K562 (cell line): ENCODE data around the gene OPA3. TPM values are rescaled to one million over a fixed set of nuclear protein-coding genes. Genes with fewer than 3 reads are reported as not detected.

Experiments used
- ARNT ChIP-seq, 2 experiments: fragments of 450-650 bp; IDR thresholded peaks; 2 replicates each; pipeline ENCODE4 v1.6.1; 2016; ENCODE audit warnings: mild to moderate bottlenecking in 1 of 2
- BRF1 ChIP-seq: IDR thresholded peaks from 3 replicates; pipeline ENCODE4 v1.6.1; 2011; ENCODE audit warnings: borderline replicate concordance, mild to moderate bottlenecking; ENCODE audit not compliant: insufficient read length; ENCODE audit errors: extremely low read depth
- CBFA2T2 ChIP-seq: fragments of 450-650 bp; conservative IDR thresholded peaks from 2 replicates; pipeline ENCODE4 v1.6.1; 2017; ENCODE audit warnings: mild to moderate bottlenecking
- DLX4 ChIP-seq: fragments of 250-450 bp; sonication (Bioruptor Pico); IDR thresholded peaks from 2 replicates; pipeline ENCODE4 v1.6.1; 2021; ENCODE audit warnings: mild to moderate bottlenecking
- E4F1 ChIP-seq: fragments of 250-450 bp; sonication (Bioruptor Pico); IDR thresholded peaks from 2 replicates; pipeline ENCODE4 v1.5.0; 2021; ENCODE audit warnings: mild to moderate bottlenecking, borderline replicate concordance
- HDAC6 ChIP-seq: IDR thresholded peaks from 2 replicates; pipeline ENCODE4 v1.6.1; 2012; ENCODE audit warnings: low read depth, mild to moderate bottlenecking, control low read depth, inconsistent platforms, low read length, moderate library complexity
- PTRF ChIP-seq: fragments of 450-650 bp; IDR thresholded peaks from 2 replicates; pipeline ENCODE4 v1.6.1; 2016; ENCODE audit warnings: mild to moderate bottlenecking, missing genetic modification characterization, missing compliant biosample characterization
- RAD51 ChIP-seq: fragments of 450-650 bp; IDR thresholded peaks from 2 replicates; pipeline ENCODE4 v1.7.1; 2016; ENCODE audit warnings: low read depth, mild to moderate bottlenecking, borderline replicate concordance
- TAF1 ChIP-seq: IDR thresholded peaks from 2 replicates; pipeline ENCODE4 v1.6.1; 2011; ENCODE audit warnings: mild to moderate bottlenecking, low read length, moderate library complexity; ENCODE audit not compliant: insufficient read depth, control insufficient read depth, severe bottlenecking; ENCODE audit errors: extremely low read depth
- THRAP3 ChIP-seq: fragments of 450-650 bp; IDR thresholded peaks from 2 replicates; pipeline ENCODE4 v1.6.1; 2016; ENCODE audit warnings: mild to moderate bottlenecking, inconsistent platforms, borderline replicate concordance
- ZNF217 ChIP-seq: sonication (generic); formaldehyde crosslinking; IDR thresholded peaks from 2 replicates; pipeline ENCODE4 v1.8.0; 2022; ENCODE audit warnings: mild to moderate bottlenecking, missing genetic modification reagents
- ZNF609 ChIP-seq: sonication (generic); formaldehyde crosslinking; IDR thresholded peaks from 2 replicates; pipeline ENCODE4 v1.8.1; 2023; ENCODE audit warnings: missing genetic modification reagents, mild to moderate bottlenecking, borderline replicate concordance
- polyA plus RNA-seq, 8 experiments: library from polyadenylated mRNA; depleted of rRNA in 4 of 8; stranded (reverse) in 5 of 8; unstranded in 3 of 8; fragments of >200 nt; fragmentation: Nextera tagmentation in 2 of 8; fragmentation: Illumina TruSeq in 1 of 8; extraction: Ambion mirVana in 2 of 8; extraction: Trizol in 1 of 8; gene quantifications; 2 replicates each; pipeline versions ENCODE4 v1.2.1 to v1.2.3, GENCODE V29; 2011 to 2014; ENCODE audit warnings: inconsistent platforms in 1 of 8, missing spikeins in 1 of 8
- total RNA-seq, 7 experiments: library from RNA; depleted of rRNA in 6 of 7; stranded (reverse); fragments of >200 nt in 6 of 7; fragmentation: Illumina TruSeq in 2 of 7; extraction: Trizol in 2 of 7; gene quantifications; 2 replicates each; pipeline versions ENCODE4 v1.2.1 to v1.2.3, GENCODE V29; 2011 to 2021; ENCODE audit warnings: low replicate concordance in 1 of 7
- TF ChIP-seq, protein P1 (sequence below): fragments of 250-450 bp; sonication (Bioruptor Pico); IDR thresholded peaks from 2 replicates; pipeline ENCODE4 v1.4.0; 2020; ENCODE audit warnings: mild to moderate bottlenecking
- TF ChIP-seq, protein P2 (sequence below): sonication (generic); formaldehyde crosslinking; IDR thresholded peaks from 2 replicates; pipeline ENCODE4 v1.8.0; 2022; ENCODE audit warnings: mild to moderate bottlenecking, missing genetic modification reagents, borderline replicate concordance

OPA3 gene
- total and polyA plus RNA-seq, 9 of the 15 experiments (the other 6 are each of a cell fraction or from before 2014, with no cell fraction given), result 1.4 to 18.8 (median 9.0) TPM

DNA sequence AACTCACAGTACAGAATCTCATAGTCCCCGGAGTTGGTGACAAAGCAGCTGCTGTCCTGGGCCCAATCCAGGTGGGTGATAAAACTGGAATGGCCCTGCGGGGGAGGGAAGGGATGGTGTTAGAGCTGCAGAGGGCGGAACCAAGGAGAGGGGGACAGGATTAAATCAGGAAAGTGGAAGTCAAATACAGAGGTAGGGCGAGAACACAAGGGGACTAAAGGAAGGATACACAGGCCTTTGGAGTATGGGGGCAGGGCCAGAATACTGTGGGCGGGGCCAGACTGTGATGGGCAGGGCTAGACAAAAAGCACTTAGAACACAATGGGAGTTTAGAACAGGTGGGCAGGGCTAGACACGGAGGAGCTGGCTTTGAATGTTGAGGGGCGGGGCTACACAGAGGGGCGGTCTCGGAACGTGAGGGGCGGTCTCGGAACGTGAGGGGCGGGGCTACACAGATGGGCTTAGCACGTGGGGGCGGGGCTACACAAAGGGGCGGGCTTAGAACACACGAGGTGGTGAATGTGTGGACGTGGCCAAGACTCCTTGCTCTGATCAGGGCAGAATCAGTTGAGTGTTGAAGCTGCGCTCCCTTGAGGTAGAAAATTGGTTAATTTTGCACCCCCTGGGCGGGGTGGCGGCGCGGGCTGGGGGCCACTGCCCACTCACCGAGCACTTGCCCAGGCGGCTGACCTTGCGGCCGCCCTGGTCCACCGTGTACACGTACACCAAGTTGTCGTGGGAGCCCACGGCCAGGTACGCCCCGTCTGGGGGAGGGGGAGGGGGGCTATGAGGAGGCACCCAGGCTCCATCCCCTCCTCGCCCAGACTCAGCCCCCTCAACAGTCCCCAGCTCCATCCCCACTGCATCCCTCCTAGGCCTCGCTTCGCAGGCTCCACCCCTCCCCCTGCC, 31.4 kb upstream of the OPA3 start (continued):
- TF ChIP-seq DLX4 (CRISPR knock-in tag), result no peak
- peak; percentile 12; the same call in 1 of the 2 replicates for TF ChIP-seq RAD51
- TF ChIP-seq HDAC6, result no peak
- TF ChIP-seq, protein P1, sequence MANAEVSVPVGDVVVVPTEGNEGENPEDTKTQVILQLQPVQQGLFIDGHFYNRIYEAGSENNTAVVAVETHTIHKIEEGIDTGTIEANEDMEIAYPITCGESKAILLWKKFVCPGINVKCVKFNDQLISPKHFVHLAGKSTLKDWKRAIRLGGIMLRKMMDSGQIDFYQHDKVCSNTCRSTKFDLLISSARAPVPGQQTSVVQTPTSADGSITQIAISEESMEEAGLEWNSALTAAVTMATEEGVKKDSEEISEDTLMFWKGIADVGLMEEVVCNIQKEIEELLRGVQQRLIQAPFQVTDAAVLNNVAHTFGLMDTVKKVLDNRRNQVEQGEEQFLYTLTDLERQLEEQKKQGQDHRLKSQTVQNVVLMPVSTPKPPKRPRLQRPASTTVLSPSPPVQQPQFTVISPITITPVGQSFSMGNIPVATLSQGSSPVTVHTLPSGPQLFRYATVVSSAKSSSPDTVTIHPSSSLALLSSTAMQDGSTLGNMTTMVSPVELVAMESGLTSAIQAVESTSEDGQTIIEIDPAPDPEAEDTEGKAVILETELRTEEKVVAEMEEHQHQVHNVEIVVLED (CRISPR knock-in tag), result no peak
- no peak for TF ChIP-seq PTRF
- TF ChIP-seq ZNF609 (CRISPR knock-in tag), result 0 out of 2 replicates have a peak, but pooled peaks have one; percentile 48
- TF ChIP-seq, protein P2, sequence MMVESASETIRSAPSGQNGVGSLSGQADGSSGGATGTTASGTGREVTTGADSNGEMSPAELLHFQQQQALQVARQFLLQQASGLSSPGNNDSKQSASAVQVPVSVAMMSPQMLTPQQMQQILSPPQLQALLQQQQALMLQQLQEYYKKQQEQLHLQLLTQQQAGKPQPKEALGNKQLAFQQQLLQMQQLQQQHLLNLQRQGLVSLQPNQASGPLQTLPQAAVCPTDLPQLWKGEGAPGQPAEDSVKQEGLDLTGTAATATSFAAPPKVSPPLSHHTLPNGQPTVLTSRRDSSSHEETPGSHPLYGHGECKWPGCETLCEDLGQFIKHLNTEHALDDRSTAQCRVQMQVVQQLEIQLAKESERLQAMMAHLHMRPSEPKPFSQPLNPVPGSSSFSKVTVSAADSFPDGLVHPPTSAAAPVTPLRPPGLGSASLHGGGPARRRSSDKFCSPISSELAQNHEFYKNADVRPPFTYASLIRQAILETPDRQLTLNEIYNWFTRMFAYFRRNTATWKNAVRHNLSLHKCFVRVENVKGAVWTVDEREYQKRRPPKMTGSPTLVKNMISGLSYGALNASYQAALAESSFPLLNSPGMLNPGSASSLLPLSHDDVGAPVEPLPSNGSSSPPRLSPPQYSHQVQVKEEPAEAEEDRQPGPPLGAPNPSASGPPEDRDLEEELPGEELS (CRISPR knock-in tag), result no peak; the same call in 1 of the 2 replicates
- TF ChIP-seq ZNF217 (CRISPR knock-in tag), result no peak
- 0 out of 4 replicates have a peak, but pooled peaks of 1 of the 2 experiments have one; percentile 19 for TF ChIP-seq ARNT (IDR thresholded peaks at IDR 0.05)
- no peak for TF ChIP-seq THRAP3
- TF ChIP-seq E4F1 (CRISPR knock-in tag), result no peak
- no peak for TF ChIP-seq CBFA2T2
- TF ChIP-seq BRF1, result no peak
- TF ChIP-seq TAF1, result peak; percentile 33
